ENCODE results near the gene ESYT2.

Gene ESYT2

GRCh38 chr7:158805414-158805813 is 23.9 kb downstream of the ESYT2 start:
- DNase-seq (ENCODE audit: low read depth) = no peak

DNA sequence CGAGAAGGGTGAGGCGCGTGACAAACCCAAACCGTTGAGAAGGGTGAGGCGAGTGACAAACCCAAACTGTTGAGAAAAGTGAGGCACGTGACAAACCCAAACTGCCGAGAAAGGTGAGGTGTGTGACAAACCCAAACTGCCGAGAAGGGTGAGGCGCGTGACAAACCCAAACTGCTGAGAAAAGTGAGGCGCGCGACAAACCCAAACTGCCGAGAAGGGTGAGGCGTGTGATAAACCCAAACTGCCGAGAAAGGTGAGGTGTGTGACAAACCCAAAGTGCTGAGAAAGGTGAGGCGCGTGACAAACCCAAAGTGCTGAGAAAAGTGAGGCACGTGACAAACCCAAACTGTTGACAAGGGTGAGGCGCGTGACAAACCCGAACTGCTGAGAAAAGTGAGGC is 25.0 kb downstream of the ESYT2 start:
- no peak for DNase-seq (ENCODE audit: low read depth)

GRCh38 chr7:158803367-158803969 is 25.8 kb downstream of the ESYT2 start:
- DNase-seq (ENCODE audit: low read depth) = no peak

- DNase-seq (ENCODE audit: low read depth) = no peak
Measured at GRCh38 chr7:158802535-158803366, 26.6 kb downstream of the ESYT2 start.

GRCh38 chr7:158798741-158799140 is 30.6 kb downstream of the ESYT2 start:
- DNase-seq (ENCODE audit: low read depth) = no peak

- no peak for DNase-seq (ENCODE audit: low read depth)
Measured at GRCh38 chr7:158796667-158797066, 32.6 kb downstream of the ESYT2 start.

- DNase-seq (ENCODE audit: low read depth) = no peak
Measured at GRCh38 chr7:158795272-158795671, 34.0 kb downstream of the ESYT2 start.

- DNase-seq (ENCODE audit: low read depth) = no peak
Measured at GRCh38 chr7:158791107-158791506, 38.2 kb downstream of the ESYT2 start.

DNA sequence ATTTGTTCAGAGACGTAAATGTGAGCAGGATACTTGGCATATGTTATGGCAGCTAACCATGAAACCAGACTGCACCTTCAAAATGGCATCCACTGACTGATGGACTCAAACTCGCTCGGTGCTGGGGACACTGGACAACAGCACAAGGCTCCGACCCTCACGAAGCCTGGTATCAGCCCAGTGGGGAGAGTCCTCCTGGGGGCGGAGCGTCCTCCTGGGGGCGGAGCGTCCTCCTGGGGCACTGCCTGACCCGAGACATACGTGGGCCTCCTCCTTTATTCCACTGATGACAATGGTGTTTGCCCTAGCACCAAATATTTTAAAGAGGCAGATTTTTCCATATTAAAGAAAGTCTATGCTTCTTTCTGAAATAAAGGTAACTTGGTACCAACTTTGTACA is 39.5 kb downstream of the ESYT2 start:
- no peak for DNase-seq (ENCODE audit: low read depth)

DNA sequence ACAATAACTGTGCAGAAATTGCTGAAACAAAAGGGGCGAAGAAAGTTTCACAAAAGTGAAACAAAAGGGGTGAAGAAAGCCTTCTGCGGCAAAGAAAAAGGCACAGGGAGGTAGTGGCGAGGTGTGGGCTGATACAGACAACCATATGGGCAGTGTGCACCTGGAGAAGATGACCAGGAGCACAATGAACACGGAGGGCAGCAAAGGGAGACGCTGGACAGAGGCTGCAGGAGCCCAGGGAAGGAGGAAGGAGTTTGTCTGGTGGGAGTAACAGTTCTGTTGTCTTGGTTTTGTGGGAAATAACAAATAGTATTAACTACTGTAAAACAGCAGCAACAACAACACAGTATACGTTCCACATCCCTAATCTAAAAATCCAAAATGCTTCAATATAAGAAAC is 42.4 kb downstream of the ESYT2 start:
- DNase-seq (ENCODE audit: low read depth) = no peak

- DNase-seq (ENCODE audit: low read depth) = no peak
Measured at GRCh38 chr7:158784270-158784669, 45.0 kb downstream of the ESYT2 start.

GRCh38 chr7:158783595-158783994 is 45.7 kb downstream of the ESYT2 start:
- no peak for DNase-seq (ENCODE audit: low read depth)

GRCh38 chr7:158782761-158783401 is 46.4 kb downstream of the ESYT2 start:
- DNase-seq (ENCODE audit: low read depth) = no peak

DNA sequence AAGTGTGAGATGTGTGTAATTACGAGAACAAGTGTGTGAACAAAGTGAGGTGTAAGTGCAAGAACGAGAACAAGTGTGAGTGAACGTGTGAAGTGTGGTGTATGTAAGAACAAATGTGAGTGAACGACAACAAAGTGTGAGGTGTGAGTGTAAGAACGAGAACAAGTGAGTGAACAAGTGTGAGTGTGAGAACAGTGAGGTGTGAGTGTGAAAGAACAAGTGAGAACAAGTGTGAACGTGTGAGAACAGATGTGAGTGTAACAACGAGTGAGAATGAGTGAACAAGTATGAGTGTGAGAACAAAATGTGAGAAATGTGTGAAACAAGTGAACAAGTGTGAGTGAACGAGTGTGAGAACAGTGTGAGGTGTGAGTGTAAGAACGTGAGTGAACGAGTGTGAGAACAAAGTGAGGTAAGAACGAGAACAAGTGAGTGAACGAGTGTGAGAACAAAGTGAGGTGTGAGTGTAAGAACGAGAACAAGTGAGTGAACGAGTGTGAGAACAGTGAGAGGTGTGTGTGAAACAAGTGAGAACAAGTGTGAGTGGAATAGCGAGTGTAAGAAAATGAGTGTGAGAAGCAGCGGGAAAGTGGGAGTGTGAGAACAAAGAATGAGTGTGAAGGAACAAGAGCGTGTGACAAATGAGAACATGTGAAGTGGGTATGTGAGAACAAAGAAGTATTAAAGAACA is 47.2 kb downstream of the ESYT2 start:
- no peak for DNase-seq (ENCODE audit: low read depth)

- DNase-seq (ENCODE audit: low read depth) = no peak
Measured at GRCh38 chr7:158781217-158781973, 47.9 kb downstream of the ESYT2 start.

- no peak for DNase-seq (ENCODE audit: low read depth)
Measured at GRCh38 chr7:158779061-158780000, 50.0 kb downstream of the ESYT2 start.

GRCh38 chr7:158778471-158778870 is 50.8 kb downstream of the ESYT2 start:
- DNase-seq (ENCODE audit: low read depth) = no peak

- DNase-seq (ENCODE audit: low read depth) = no peak
Measured at GRCh38 chr7:158777793-158778192, 51.5 kb downstream of the ESYT2 start.

GRCh38 chr7:158776474-158776873 is 52.8 kb downstream of the ESYT2 start:
- no peak for DNase-seq (ENCODE audit: low read depth)

- no peak for DNase-seq (ENCODE audit: low read depth)
Measured at GRCh38 chr7:158774952-158775351, 54.4 kb downstream of the ESYT2 start.

- no peak for DNase-seq (ENCODE audit: low read depth)
Measured at GRCh38 chr7:158772916-158773315, 56.4 kb downstream of the ESYT2 start.
